NCI-H2171 treated with DMSO at 0.1 percent for 48 hours (cell line): ENCODE results near the gene PLEKHH2.
A peak's percentile ranks its signal among the peaks of the same experiment; 100 is the strongest.
"Not testable (repeated sequence)": the region's sequence is repeated elsewhere in the genome, so short reads cannot be mapped to it uniquely, and the experiment has no call there.

ENCODE experiments used
- DNase-seq: peaks from one replicate; lab custom pipeline; 2025; lab: John Stamatoyannopoulos, UW

PLEKHH2 gene

GRCh38 chr2:43637030-43637803 lies at the start of gene PLEKHH2:
TSS of gene PLEKHH2 (plus strand) at chr2:43637260. CDS start at chr2:43644674, 7,414 bp downstream.
- peak; percentile 64 for DNase-seq

DNA sequence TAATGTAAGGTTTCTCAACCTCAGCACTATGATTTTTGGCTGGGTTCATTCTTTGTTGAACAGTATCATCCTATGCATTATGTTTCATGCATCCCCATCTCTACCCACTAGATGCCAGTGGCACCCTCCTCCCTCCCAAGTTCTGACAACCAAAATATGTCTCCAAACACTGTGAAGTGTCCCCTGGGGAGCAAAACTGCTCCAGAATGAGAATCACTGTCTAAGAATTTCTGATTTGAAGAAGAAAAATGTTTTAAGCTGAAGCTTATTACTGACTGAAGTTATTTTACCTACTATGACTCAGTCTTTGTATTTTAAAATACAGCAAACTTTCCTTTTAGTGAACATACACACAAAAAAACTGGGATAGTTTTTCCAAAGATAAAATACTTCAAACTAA lies 44.6 kb upstream of the PLEKHH2 start:
- DNase-seq, result no peak

DNA sequence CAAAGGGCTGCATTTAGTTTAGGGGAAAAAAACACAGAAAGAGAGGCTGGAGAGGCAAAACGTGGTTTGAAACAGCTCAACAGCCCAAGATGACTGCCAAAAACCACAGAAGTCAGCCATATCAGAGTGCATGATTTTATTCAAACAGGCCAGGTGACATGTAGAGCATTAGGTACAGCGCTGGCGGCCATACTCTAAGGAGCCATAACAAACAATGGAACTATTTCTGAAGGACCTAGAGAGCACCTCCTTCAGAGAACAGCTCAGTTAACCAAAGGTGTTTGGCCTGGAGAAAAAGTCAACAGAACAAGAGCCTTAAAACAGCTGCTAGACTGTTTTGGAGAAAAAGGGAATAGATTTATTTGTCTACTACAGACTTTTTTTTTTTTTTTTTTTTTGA lies 43.8 kb upstream of the PLEKHH2 start:
- DNase-seq, result no peak

DNA sequence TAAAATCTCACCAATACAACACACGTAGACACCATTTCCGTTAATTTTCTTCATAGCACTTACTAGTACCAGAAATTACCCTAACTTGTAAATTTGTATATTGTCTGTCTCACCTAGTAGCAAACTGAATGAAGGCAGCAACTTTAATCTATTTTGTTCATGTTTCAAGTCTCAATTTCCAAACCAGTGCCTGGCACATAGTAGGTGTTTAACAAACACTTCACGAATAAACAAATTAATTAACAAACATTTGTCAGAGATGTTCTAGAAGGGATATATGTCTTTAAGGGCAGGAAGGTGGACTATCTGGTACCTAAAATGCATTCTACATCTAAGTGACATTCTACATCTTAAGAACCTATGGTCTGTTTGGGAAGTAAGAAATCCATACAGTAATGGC lies 42.2 kb upstream of the PLEKHH2 start:
- no peak for DNase-seq

DNA sequence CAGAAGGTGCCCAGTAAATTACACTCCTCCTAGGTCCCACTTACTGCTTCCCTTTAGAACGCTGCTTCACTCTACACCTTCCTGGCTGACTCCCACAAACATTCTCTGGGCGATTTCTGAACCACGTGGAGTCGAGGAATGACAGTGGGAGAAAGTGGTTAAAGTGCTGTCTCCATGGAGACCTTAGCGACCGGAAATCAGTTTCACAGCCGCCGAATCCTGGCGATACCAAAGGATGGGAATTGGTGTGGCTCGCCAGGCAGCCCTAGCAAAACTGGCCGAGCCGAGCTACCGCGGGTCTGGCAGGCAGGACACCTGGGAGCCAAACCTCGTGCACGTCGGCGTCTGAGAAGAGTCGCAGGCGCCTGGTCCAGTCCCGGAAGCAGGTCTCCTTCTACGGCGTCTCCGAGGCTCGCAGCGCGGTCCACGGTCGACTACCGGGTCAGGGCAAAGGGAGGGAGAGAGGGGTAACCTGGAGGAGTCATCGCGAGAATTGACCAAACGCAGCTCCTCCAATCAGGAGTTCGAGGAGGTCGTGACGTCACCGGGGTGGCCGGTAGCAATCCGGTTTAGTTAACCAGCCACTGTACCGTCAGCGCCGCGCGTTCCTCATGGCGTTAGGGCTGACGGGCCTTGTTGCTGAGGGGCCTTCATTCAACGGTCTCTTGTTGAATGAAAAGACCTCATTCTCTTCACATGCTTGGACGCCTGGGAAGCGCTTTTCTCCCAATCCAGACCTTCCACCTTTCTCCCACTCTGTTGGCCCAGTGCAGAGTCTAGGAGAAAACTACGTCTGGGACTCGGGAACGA lies 41.3 kb upstream of the PLEKHH2 start, which contains the start of gene THADA:
Gene THADA, minus strand, starts transcription at position 436 of the 810 bp plus-strand sequence. CDS start 3,646 bp downstream, outside the sequence.
- DNase-seq, result peak; percentile 97

DNA sequence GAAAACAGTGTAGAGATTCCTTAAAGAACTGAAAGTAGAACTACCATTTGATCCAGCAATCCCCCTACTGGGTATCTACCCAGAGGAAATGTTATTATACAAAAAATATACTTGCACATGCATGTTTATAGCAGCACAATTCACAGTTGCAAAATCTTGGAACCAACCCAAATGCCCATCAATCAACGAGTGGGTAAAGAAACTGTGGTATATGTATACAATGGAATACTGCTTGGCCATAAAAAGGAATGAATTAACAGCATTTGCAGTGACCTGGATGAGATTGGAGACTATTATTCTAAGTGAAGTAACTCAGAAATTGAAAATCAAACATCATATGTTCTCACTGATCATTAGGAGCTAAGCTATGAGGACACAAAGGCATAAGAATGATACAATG lies 36.5 kb upstream of the PLEKHH2 start:
- DNase-seq, result not testable (repeated sequence)

DNA sequence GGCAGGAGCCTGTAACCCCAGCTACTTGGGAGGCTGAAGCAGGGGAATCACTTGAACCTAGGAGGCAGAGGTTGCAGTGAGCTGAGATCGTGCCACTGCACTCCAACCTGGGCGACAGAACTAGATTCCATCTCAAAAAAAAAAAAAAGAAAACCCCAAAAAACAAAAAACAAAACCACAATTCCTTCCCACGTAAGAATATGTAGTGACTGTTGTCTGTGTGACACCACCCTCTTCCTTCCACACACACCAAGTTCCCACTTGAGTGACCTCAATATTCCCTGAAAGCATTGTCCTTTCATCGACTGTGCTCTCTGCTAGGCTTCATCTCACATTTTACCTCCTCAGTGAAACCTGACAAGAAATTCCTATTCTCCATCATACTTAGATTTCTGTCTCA lies 32.4 kb upstream of the PLEKHH2 start:
- no peak for DNase-seq

DNA sequence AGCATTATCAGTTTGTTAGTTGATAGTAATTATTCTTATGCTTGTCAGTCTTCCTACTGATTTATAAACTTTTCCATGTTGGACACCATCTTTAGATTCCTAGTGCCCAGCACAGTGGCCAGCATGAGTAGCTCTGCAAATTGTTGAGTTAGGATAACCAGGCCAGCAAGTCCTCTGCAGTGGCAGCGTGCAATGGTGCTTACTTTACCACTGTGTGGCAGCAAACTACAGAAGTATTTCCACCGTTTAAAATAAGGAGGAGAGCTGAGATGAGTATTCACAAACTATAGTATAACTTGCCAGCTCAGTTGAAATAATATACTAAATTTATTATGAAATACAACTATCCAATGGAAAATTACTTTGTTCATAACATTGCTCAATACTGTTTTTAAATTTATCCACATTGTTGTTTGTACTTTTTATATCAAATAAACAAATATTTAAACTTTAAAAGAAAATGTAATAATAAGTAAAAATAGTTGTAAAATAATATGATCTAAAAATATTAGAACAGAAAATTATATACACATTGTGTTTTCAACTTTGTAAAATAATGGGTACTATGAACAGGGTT lies 31.9 kb upstream of the PLEKHH2 start:
- peak; percentile 47 for DNase-seq

- DNase-seq, result peak; percentile 71
Measured at GRCh38 chr2:43605851-43606250, 31.2 kb upstream of the PLEKHH2 start.

GRCh38 chr2:43609290-43609918 lies 27.7 kb upstream of the PLEKHH2 start:
- DNase-seq, result peak; percentile 49

DNA sequence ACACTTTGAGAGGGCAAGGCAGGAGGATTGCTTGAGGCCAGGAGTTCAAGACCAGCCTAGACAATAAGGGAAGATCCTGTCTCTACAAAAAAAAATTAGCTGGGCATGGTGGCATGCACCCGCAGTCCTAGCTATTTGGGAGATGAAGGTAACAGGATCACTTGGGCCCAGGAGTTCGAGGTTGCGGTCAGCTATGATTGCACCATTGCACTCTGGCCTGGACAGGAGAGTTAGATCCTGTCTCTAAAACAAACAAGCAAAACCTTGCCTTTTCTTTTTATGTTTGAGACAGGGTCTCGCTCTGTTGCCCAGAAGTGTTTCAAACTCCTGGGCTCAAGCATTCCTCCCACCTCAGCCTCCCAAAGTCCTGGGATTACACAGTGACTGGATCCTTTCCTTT lies 26.7 kb upstream of the PLEKHH2 start:
- no peak for DNase-seq

- peak; percentile 71 for DNase-seq
Measured at GRCh38 chr2:43611987-43612894, 24.8 kb upstream of the PLEKHH2 start.

- no peak for DNase-seq
Measured at GRCh38 chr2:43612944-43613343, 24.1 kb upstream of the PLEKHH2 start.

GRCh38 chr2:43616967-43617680 lies 19.9 kb upstream of the PLEKHH2 start:
- no peak for DNase-seq

- no peak for DNase-seq
Measured at GRCh38 chr2:43619511-43619910, 17.5 kb upstream of the PLEKHH2 start.

DNA sequence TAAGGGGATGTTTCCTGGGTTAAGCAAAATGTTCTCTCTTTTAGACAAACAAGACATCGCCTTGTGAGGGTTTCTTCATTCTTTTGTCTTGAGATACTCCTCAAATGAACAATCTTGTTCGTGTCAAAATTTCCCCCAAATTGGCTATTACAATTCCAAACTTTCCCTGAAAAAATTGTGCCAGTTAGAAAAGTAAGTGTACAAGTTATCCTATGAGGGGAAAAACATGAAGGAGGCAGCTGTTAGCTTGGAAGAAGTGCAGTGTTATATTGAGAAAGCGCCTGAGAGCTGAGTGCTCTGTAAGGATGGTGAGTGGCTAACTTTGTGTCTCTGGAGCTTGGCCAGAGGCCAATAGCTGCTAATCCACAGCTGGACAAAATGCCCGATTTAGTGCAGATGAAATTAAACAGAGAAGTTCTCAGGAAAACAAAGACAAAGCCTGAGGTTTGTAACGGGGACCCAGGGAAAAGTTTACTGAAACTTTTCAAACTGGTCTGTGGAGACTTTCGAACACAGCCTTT lies 14.1 kb upstream of the PLEKHH2 start:
- DNase-seq, result no peak

DNA sequence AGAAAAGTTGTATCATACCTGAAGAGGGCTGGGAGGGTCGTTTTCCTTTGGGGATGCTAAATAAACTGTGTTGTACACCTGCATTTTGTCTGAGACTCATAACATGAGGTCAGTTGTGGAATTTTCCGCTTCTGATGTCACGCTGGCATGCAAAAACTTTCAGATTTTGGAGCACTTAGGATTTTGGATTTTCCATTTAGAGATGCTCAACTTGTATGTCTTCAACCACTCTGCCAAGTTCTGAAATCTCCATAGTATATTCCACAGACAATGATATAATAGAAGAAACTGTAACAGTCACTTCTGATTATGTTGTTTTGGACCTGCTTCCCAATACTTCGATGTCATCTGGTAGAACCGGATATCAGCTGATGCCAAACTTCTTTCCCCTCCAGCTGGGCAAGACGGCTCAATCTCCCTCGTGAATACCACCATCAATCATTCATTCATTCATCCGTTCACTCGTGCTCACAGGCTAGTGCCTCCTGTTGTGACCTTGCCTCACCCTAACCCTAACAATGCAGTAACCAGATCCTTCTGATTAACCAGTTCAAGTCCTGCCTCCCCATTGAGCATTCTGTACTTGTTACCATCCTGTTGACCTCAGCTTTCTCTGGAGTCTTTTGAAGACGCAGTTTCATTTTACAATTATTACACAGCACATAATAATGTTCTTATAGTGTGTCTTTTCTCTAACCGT lies 5.3 kb upstream of the PLEKHH2 start:
- no peak for DNase-seq

DNA sequence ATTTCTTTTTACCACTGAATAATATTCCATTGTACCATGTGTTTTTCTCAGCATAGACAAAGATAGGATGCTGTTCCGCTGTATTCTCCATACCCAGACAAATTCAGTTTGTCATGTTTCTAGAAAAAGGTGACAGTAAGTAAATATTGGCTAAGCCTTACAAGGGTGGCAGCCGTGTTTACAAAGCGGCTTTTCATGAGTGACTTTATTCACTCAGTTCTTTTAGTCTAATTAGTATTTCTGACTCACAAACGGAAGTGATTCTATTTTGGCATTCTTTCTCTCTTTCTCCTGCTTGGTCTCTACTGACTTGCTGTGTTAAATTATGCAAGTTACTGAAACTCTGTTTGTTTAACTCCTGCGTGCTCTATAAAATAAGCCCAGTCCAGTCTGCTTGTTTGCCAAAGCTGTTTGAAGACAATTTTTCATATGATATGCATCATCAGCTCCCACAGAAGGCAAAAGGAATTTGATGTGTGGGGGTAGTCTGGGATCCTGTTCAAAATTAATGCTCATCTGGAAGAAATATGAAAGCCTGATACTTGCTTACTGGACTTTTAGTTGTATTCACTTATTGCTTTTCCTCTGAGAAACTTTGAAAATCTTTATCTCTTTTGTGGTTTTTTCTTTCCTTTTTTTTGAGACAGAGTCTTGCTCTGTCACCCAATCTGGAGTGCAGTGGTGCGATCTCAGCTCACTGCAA lies 2.3 kb upstream of the PLEKHH2 start:
- no peak for DNase-seq

GRCh38 chr2:43636153-43636552 lies 907 bp upstream of the PLEKHH2 start:
- DNase-seq, result not testable (repeated sequence)
